Pancreas (tissue), 10 donors: ENCODE measurements around the gene SIRPD. TPM values are rescaled to one million over a fixed set of nuclear protein-coding genes. Genes with fewer than 3 reads are reported as not detected.

ENCODE experiments used
- ATAC-seq, 4 donors: fragments of 200-7000 bp; cut with Tn5 transposase; one replicate each; pipeline versions ENCODE4 v1.8.0 to v1.9.1; 2020; ENCODE audit warnings: mild to moderate bottlenecking in 4 of 4, moderate library complexity in 4 of 4
- DNase-seq, 6 donors: peaks; one replicate each; pipeline ENCODE4 v3.0.0-alpha.2; 2020
- FAIRE-seq: peaks from 2 replicates; lab custom pipeline; 2012; peaks lifted over from hg19 to GRCh38; lab: Jason Lieb, UNC
- H3K27ac ChIP-seq, 4 donors: fragments of 200-600 bp; sonication (generic); 1 replicate in 3 of 4; 2 replicates in 1 of 4; pipeline versions ENCODE4 v1.5.0 to v1.8.0; 2020
- H3K27me3 ChIP-seq, 4 donors: fragments of 200-600 bp; one replicate each; pipeline ENCODE4 v1.8.0; 2021
- H3K36me3 ChIP-seq, 3 donors: fragments of 200-600 bp; sonication (generic) in 1 of 3; one replicate each; pipeline versions ENCODE4 v1.5.0 to v1.8.0; 2020 to 2021
- H3K4me1 ChIP-seq, 3 donors: fragments of 200-600 bp; one replicate each; pipeline ENCODE4 v1.8.0; 2021
- H3K4me3 ChIP-seq, 4 donors: fragments of 200-600 bp; sonication (generic) in 2 of 4; one replicate each; pipeline versions ENCODE4 v1.5.0 to v1.8.0; 2020 to 2021
- H3K9me3 ChIP-seq, 4 donors: fragments of 200-600 bp; one replicate each; pipeline ENCODE4 v1.8.0; 2021
- CTCF ChIP-seq, 4 donors: fragments of 200-600 bp; sonication (generic) in 3 of 4; IDR thresholded peaks; one replicate each; pipeline versions ENCODE4 v1.5.0 to v1.8.0; 2021; ENCODE audit warnings: antibody characterized with exemption in 4 of 4
- WGBS, 2 donors: extraction: QIAGEN DNeasy Blood & Tissue Kit; methylation state at CpG; one replicate each; pipeline ENCODE4 v1.1.7; 2013; 5-methylcytosine and 5-hydroxymethylcytosine counted together
- intact Hi-C, 3 donors: fragments of 100-400 bp; cut with DNase I; formaldehyde crosslinking; loops; one replicate each; pipeline versions ENCODE4 v1.11.1 to v1.14.2; 2022
- polyA plus RNA-seq, 2 donors: library from polyadenylated mRNA; stranded (reverse); fragments of 200-250 nt; gene quantifications; one replicate each; pipeline ENCODE4 v1.2.3, GENCODE V29; 2013
- total RNA-seq, 6 donors: library from RNA; stranded (reverse); fragmentation: NEBNext Ultra II Directional in 4 of 6; extraction: Animal tissue kit (Norgen Biotek cat#: 25700) in 4 of 6; gene quantifications; one replicate each; pipeline versions ENCODE4 v1.2.1 to v1.2.4, GENCODE V29; 2021 to 2023
- donor health status: healthy with polysubstance abuse.
- donor health status: DM: no; HTN: no; CAD: no; lungs with moderate emphysema.
- donor health status: DM: no; HTN: no; CAD: no.
- donor health status: control.
- donor health status: control.
- donor health status: Bipolar disorder and iron deficiency.
- donor health status: DM: yes; HTN: yes; CAD: no.
- donor health status: DM: no; HTN: no; CAD: no.
- donor health status: DM: no; HTN: no; CAD: no.
- donor health status: DM: yes; HTN: yes; CAD: no.

Gene SIRPD
- total and polyA plus RNA-seq, 8 donors: not detected

DNA sequence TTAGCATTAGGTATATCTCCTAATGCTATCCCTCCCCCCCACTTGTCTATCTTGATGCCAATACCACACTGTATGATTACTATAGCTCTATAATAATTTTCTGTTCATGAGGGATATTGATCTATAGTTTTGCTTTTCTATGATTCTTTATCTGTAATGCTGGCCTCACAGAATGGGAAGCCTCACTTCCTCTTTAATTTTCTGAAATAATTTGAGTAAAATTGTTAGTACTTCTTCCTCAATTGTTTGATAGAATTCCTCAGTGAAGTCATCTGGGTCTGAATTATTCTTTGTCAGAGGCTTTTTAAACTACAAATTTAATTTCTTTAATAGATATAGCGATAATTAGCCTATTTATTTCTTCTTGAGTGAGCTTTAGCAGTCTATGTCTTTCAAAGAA is 31.2 kb downstream of the SIRPD start:
- H3K36me3 ChIP-seq: no peaks in the 10 kb centered on the region
- intact Hi-C loops: no loop called here
- H3K27me3 ChIP-seq: peaks cover 0 to 5% (median 2%) of the 10 kb centered on the region in 4 donors
- no peak for TF ChIP-seq CTCF (IDR thresholded peaks at IDR 0.05)
- H3K4me1 ChIP-seq: no peaks in the 10 kb centered on the region
- no peak for FAIRE-seq
- no peak for ATAC-seq
- DNase-seq: no peak
- H3K27ac ChIP-seq: no peak overlapping the region
- no peaks in the 10 kb centered on the region for H3K9me3 ChIP-seq
- WGBS, 2 donors: 55 to 60% methylated on average over 1 of the region's 1 CpG
- no peak overlapping the region for H3K4me3 ChIP-seq

- no peak for TF ChIP-seq CTCF (IDR thresholded peaks at IDR 0.05)
- Histone ChIP-seq H3K4me3 (no peak overlapping the region), H3K36me3 (no peaks in the 10 kb centered on the region), H3K27ac (no peak overlapping the region), H3K27me3 (peaks cover 0 to 5% (median 2%) of the 10 kb centered on the region in 4 donors), H3K4me1 (no peaks in the 10 kb centered on the region), H3K9me3 (no peaks in the 10 kb centered on the region)
- DNase-seq (no peak), FAIRE-seq (no peak), ATAC-seq (no peak)
- intact Hi-C loops: no loop called here
- WGBS, 2 donors: 15 to 16% methylated on average over 4 of the region's 4 CpGs
Measured at GRCh38 chr20:1524004-1524403, 33.5 kb downstream of the SIRPD start.

- Histone ChIP-seq H3K4me1 (no peaks in the 10 kb centered on the region), H3K4me3 (no peak overlapping the region), H3K27ac (no peak overlapping the region), H3K27me3 (peaks cover 0 to 4% (median 0%) of the 10 kb centered on the region in 4 donors), H3K9me3 (no peaks in the 10 kb centered on the region), H3K36me3 (no peaks in the 10 kb centered on the region)
- TF ChIP-seq CTCF (IDR thresholded peaks at IDR 0.05): no peak
- FAIRE-seq: no peak
- intact Hi-C loops: no loop called here
- ATAC-seq: no peak
- no peak for DNase-seq
- 42 to 59% methylated on average over 5 of the region's 5 CpGs for WGBS, 2 donors
Measured at GRCh38 chr20:1517010-1517409, 40.5 kb downstream of the SIRPD start.

GRCh38 chr20:1513801-1514200 is 43.7 kb downstream of the SIRPD start:
- no peaks in the 10 kb centered on the region for H3K9me3 ChIP-seq
- no peak for TF ChIP-seq CTCF (IDR thresholded peaks at IDR 0.05)
- H3K36me3 ChIP-seq: no peaks in the 10 kb centered on the region
- no peaks in the 10 kb centered on the region for H3K4me1 ChIP-seq
- WGBS, 2 donors: 41 to 45% methylated on average over 1 of the region's 1 CpG
- ATAC-seq (no peak), DNase-seq (no peak), FAIRE-seq (no peak)
- intact Hi-C loops: no loop called here
- H3K27ac ChIP-seq: no peak overlapping the region
- no peak overlapping the region for H3K4me3 ChIP-seq
- H3K27me3 ChIP-seq: peaks cover 0 to 9% (median 0%) of the 10 kb centered on the region in 4 donors

- intact Hi-C loops: no loop called here
- H3K27me3 ChIP-seq: peaks cover 0 to 9% (median 0%) of the 10 kb centered on the region in 4 donors
- H3K9me3 ChIP-seq: no peaks in the 10 kb centered on the region
- no peak for FAIRE-seq
- H3K27ac ChIP-seq: no peak overlapping the region
- TF ChIP-seq CTCF (IDR thresholded peaks at IDR 0.05): no peak
- no peak for ATAC-seq
- no peak overlapping the region for H3K4me3 ChIP-seq
- 20 to 37% methylated on average over 9 of the region's 9 CpGs for WGBS, 2 donors
- H3K4me1 ChIP-seq: no peaks in the 10 kb centered on the region
- DNase-seq: no peak
- H3K36me3 ChIP-seq: no peaks in the 10 kb centered on the region
Measured at GRCh38 chr20:1509237-1509636, 48.3 kb downstream of the SIRPD start.
